ENCODE results near the gene ARMC9. TPM values are rescaled to one million over a fixed set of nuclear protein-coding genes. Genes with fewer than 3 reads are reported as not detected.

The ARMC9 gene
- total RNA-seq, 1 experiment from 2014 or later = 16.4 TPM

DNA sequence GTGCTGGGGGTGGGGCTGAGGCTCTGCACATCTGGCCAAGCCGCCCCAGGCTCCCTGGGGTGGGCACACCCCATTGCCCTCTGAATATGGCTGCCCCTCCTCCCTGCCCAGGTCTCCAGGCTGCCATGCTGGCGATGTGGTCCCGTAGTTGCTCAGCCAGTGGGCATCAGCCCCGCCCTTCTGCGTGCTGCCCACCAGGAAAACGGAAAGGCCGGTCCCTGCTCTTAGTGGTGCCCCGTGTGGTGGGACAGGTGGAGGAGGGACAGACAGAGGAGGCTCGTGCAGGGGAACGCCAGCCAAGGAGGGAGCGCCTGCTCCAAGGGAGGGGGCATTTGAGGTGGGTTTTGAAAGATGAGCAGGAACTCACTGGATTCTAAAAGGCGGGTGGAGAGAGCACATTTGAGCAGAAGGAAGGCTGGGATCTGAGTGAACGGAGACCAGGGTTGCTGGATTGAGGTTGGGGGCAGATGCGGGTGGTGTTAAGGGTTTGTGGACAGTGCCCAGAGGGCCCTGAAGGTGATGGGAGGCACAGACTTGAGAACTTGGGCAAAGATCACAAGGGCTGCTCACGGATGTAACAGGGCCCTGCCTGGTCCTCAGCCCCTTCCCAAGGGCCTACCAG lies 190.4 kb downstream of the ARMC9 start (continued):
- TF ChIP-seq YY1 (IDR thresholded peaks at IDR 0.05; ENCODE audit: extremely low read depth, insufficient replicate concordance, low read depth, low read length) = no peak
- TF ChIP-seq EGR1 (IDR thresholded peaks at IDR 0.05; ENCODE audit: low read depth) = no peak
- no peak for TF ChIP-seq FOSL1 (IDR thresholded peaks at IDR 0.05; ENCODE audit: low read depth)

GRCh38 chr2:231390667-231391066 lies 192.2 kb downstream of the ARMC9 start:
- DNase-seq (ENCODE audit: low read depth, low spot score) = no peak
- Histone ChIP-seq H3K9me3 (ENCODE audit: control insufficient read depth in 1 of 2, insufficient read depth in 1 of 2, low read depth in 1 of 2, low read length in 2 of 2) (no peaks in the 10 kb centered on the region), H3K27ac (ENCODE audit: low read depth, low read length) (no peak overlapping the region), H3K4me3 (replicated peaks in 1 of 2; ENCODE audit: low read depth in 1 of 2, low read length in 2 of 2) (no peak overlapping the region), H3K4me2 (ENCODE audit: low read length) (no peak overlapping the region), H3K79me2 (ENCODE audit: insufficient read depth, low read length) (no peaks in the 10 kb centered on the region), H3K4me1 (ENCODE audit: control insufficient read depth in 1 of 2, insufficient read depth in 2 of 2, low read length in 2 of 2) (peaks cover 3 to 16% of the 10 kb centered on the region in 2 experiments; a peak in 3 of 4 replicates), H3K9ac (ENCODE audit: low read length) (no peak overlapping the region), H2AFZ (ENCODE audit: low read depth, low read length, poor library complexity, severe bottlenecking) (no peak overlapping the region), H3K36me3 (ENCODE audit: control insufficient read depth in 1 of 2, insufficient read depth in 2 of 2, low read length in 2 of 2) (no peaks in the 10 kb centered on the region), H3K9me2 (ENCODE audit: insufficient read depth) (no peaks in the 10 kb centered on the region), H3K27me3 (ENCODE audit: insufficient read depth, low read length) (no peaks in the 10 kb centered on the region), H4K20me1 (ENCODE audit: insufficient read depth) (no peaks in the 10 kb centered on the region)
- BruUV-seq (replicated peaks) = no TSS peak
- TF ChIP-seq EGR1 (IDR thresholded peaks at IDR 0.05; ENCODE audit: low read depth) = no peak
- TF ChIP-seq ZNF274 (IDR thresholded peaks at IDR 0.05; ENCODE audit: low read depth, low read length) = no peak
- no peak for TF ChIP-seq ATF3 (IDR thresholded peaks at IDR 0.05)
- TF ChIP-seq REST (IDR thresholded peaks at IDR 0.05; ENCODE audit: low read depth) = no peak
- no peak for TF ChIP-seq YY1 (IDR thresholded peaks at IDR 0.05; ENCODE audit: extremely low read depth, insufficient replicate concordance, low read depth, low read length)
- TF ChIP-seq CBX3 (IDR thresholded peaks at IDR 0.05; ENCODE audit: low read depth) = no peak
- TF ChIP-seq POLR2AphosphoS5 (IDR thresholded peaks at IDR 0.05; ENCODE audit: low read depth, low read length) = no peak
- no peak for TF ChIP-seq EZH2phosphoT487 (IDR thresholded peaks at IDR 0.05; ENCODE audit: borderline replicate concordance)
- TF ChIP-seq ZFX (IDR thresholded peaks at IDR 0.05) = no peak
- no peak for TF ChIP-seq TCF7L2 (IDR thresholded peaks at IDR 0.05; ENCODE audit: borderline replicate concordance, extremely low read depth, insufficient read depth, insufficient read length)
- TF ChIP-seq FOSL1 (IDR thresholded peaks at IDR 0.05; ENCODE audit: low read depth) = no peak
- TF ChIP-seq EZH2 (IDR thresholded peaks at IDR 0.05) = no peak
- TF ChIP-seq RAD21 (IDR thresholded peaks at IDR 0.05; ENCODE audit: low read depth) = no peak
- TF ChIP-seq SIN3A (IDR thresholded peaks at IDR 0.05; ENCODE audit: low read depth) = no peak
- TF ChIP-seq JUND (IDR thresholded peaks at IDR 0.05) = no peak
- no peak for TF ChIP-seq CEBPB (IDR thresholded peaks at IDR 0.05; ENCODE audit: low read depth)
- TF ChIP-seq, protein P1, sequence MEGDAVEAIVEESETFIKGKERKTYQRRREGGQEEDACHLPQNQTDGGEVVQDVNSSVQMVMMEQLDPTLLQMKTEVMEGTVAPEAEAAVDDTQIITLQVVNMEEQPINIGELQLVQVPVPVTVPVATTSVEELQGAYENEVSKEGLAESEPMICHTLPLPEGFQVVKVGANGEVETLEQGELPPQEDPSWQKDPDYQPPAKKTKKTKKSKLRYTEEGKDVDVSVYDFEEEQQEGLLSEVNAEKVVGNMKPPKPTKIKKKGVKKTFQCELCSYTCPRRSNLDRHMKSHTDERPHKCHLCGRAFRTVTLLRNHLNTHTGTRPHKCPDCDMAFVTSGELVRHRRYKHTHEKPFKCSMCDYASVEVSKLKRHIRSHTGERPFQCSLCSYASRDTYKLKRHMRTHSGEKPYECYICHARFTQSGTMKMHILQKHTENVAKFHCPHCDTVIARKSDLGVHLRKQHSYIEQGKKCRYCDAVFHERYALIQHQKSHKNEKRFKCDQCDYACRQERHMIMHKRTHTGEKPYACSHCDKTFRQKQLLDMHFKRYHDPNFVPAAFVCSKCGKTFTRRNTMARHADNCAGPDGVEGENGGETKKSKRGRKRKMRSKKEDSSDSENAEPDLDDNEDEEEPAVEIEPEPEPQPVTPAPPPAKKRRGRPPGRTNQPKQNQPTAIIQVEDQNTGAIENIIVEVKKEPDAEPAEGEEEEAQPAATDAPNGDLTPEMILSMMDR (IDR thresholded peaks at IDR 0.05 in 2 of 3, conservative IDR thresholded peaks at IDR 0.05 in 1 of 3; ENCODE audit: borderline replicate concordance in 1 of 3, insufficient read depth in 1 of 3, low read depth in 2 of 3, low read length in 2 of 3) = no peak
- RAD21 ChIA-PET (ENCODE audit: low non-redundant PET in 1 of 2, low total read pairs in 2 of 2, uncharacterized antibody in 2 of 2, unreplicated experiment in 2 of 2) = no interaction called here
- POLR2A ChIA-PET = no interaction called here
- CTCF ChIA-PET = no interaction called here
- intact Hi-C loops (cut with micrococcal nuclease) = no loop called here
- no peak for ATAC-seq
